ENCODE data around the gene NDUFA7.

- no peak for TF ChIP-seq CTCF (conservative IDR thresholded peaks at IDR 0.05 in 1 of 2, IDR thresholded peaks at IDR 0.05 in 1 of 2; ENCODE audit: low read depth in 1 of 2, low read length in 2 of 2)
- TF ChIP-seq EZH2 (IDR thresholded peaks at IDR 0.05; ENCODE audit: low read length, missing control alignments) = no peak
Measured at GRCh38 chr19:8334458-8335342, 13.5 kb upstream of the NDUFA7 start.

Data from fibroblast of lung (primary cell).